GM21526 (cell line): ENCODE results near the gene RTN4RL2.

Source experiments
- ATAC-seq: cut with Tn5 transposase; IDR thresholded peaks from one replicate; pipeline ENCODE4 v1.9.1; 2021; ENCODE audit warnings: moderate library complexity; ENCODE audit not compliant: unreplicated experiment, low FRiP score

Gene RTN4RL2

DNA sequence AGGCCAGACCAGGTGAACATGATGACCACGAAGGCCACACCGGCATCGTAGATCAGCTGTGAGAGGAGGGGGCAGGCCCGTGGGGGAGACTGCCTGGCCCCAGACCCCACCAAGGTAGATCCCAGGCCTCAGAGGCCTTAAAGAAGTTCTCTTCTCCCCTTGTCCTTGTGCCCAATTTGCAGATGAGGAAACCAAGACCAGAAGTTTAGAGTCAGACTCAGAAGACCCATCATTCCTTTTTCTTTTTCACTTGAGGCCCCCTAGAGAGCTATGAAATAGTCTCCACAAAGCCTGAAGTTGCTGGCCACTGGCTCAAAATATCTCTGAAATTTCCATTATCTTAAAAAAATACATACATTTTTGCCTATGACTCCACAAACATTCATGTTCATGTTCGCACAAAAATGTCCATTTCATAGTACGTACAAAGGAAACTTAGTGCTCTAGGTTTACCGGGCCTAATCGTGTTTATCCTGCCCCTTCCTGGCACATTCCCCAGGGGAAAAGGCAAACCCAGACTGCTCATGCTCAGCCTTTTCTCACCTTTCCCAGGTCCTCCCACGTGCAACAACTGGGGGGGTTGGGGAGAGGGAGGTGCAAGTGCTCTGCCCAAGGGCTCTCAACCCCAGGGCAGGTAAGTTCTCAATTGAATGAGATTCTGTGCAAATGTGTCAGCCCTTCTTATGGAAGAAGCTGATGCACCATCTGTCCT lies 35.9 kb downstream of the RTN4RL2 start:
- no peak for ATAC-seq

GRCh38 chr11:57497303-57498247 lies 37.2 kb downstream of the RTN4RL2 start:
- ATAC-seq = no peak

GRCh38 chr11:57498540-57498939 lies 38.2 kb downstream of the RTN4RL2 start:
- ATAC-seq = no peak

DNA sequence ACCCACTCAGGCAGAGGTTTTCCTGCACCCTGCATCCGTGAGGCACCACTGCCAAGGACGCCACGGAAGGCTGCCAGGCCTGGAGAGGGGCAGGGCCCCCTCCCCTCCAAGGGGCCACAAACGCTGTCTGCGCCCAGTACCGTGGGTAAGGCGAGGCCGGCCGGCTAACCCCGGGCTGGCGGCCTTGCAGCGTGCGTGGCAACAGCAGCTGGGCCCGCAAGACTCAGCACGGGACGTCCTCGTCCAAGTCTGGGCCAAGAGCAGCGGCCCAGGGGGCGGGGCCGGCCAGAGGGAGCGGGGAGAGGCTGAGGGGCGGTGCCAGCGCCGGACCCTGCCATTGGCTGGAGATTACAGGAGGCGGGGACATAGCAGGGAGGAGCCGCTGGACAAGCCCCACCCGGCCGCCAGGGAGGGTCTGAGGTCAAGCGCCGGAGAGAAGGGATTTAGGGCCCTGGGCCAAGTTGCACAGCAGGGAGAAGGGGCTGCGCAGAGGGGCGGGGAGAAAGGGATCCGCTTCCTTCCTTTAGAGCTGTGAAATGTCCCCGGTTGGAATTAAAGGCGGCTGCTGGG lies 39.2 kb downstream of the RTN4RL2 start:
- ATAC-seq = no peak

GRCh38 chr11:57499983-57500461 lies 39.7 kb downstream of the RTN4RL2 start:
- ATAC-seq = no peak

GRCh38 chr11:57500515-57500914 lies 40.2 kb downstream of the RTN4RL2 start:
- no peak for ATAC-seq

DNA sequence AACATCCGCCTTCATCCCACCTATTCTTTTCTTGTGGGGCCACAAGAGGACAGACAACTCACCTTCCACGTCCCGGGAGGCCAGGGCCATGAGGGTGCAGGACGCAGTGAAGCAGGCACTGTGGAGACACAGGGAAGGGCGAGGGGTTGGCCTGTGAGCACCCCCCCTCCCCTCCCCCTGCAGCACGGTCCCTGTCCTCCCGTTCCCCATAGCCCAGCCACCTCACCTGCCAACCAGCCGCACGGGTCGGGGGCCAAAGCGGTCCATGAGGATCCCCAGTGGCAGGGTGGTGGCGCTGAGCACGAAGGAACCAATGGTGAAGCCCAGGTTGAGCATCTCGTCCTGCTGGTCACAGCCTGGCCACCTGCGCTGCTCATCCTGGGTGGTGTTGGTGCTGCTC lies 40.6 kb downstream of the RTN4RL2 start:
- no peak for ATAC-seq

GRCh38 chr11:57501953-57502352 lies 41.6 kb downstream of the RTN4RL2 start:
- ATAC-seq = no peak

- ATAC-seq = no peak
These were observed 42.0 kb downstream of the RTN4RL2 start for GRCh38 chr11:57502376-57502775.

DNA sequence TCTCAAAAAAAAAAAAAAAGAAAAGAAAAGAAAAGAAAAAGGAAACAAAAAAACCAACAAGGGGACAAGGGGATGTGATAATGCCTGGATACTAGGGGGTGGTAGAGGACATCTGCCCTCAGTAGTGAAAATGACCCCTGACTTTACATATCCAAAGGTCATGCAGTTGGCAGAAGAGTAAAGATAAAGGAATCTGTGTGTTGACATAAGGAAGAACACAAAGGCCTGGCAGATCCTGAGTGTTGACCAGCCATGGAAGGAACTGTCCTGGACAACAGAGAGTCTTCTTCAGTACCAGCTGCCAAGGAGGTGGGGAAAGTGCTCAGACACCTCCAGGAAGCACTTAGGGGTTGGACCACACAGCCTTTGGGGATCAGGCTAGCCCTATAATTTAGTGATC lies 42.5 kb downstream of the RTN4RL2 start:
- no peak for ATAC-seq

DNA sequence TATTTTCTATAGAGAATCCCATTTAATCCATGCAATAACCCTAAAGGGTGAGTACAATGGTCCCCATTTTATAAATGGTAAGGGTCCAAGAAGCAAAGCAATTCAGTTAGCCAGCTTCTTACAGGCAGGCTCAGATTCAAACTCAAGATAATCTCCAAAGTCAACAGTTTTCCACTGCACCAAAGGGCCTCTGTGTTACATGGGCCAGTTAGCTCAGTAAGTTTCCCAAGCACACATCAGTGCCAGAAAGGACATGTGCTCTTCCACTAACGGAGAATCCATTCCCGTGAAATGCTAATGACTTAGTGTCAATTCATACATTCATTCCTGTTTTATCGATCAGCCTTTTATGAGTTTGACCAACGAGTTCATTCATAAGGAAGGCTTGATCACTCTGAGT lies 44.2 kb downstream of the RTN4RL2 start:
- ATAC-seq = no peak

DNA sequence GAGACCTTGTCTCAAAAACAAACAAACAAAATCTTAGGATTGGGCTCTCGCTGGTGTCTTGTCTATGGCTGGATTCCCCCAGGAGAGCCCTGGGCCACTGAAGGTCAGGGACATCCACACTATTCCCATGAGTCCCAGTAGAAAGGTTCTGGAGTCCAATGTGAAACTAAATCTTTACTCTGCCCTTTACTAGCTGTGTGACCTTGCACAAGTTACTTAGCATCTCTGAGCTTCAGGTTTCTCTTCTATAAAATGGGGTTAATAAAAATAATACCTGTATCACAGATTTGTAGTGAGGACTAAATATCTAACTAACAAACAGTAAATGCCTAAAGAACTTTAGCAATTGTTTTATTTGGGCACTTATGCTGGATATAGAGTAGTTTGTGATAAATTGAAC lies 46.2 kb downstream of the RTN4RL2 start:
- no peak for ATAC-seq

DNA sequence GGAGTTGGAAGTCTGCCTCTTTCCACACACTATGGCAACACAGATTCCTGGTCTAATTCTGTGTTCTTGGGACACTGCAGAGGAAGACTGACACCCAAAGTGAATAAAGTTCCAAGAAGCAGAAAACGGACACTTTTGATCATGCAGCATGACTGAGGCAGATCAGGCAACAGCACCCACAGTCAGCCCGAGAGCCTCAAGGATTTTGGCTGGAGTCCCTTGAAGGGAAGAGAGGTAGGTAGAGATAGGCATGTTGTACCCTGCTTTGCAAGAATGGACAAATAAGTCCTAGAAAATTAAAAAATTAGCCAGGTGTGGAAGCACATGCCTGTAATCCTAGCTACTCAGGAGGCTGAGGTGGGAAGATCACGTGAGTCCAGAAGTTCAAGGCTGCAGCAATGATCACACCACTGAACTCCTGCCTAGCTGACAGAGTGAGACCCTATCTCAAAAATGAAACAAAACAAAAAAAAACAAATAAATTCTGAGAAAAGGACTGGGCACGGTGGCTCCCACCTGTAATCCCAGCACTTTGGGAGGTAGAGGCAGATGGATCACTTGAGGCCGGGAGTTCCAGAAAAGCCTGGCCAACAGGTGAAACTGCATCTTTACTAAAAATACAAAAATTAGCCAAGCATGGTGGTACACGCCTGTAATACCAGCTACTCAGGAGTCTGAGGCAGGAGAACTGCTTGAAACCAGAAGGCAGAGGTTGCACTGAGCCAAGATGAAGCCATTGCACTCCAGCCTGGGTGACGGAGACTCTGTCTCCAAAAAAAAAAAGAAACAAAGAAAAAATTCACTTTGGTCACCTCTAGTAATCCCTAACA lies 48.2 kb downstream of the RTN4RL2 start:
- ATAC-seq = no peak

GRCh38 chr11:57511741-57512430 lies 51.6 kb downstream of the RTN4RL2 start:
- ATAC-seq = no peak

DNA sequence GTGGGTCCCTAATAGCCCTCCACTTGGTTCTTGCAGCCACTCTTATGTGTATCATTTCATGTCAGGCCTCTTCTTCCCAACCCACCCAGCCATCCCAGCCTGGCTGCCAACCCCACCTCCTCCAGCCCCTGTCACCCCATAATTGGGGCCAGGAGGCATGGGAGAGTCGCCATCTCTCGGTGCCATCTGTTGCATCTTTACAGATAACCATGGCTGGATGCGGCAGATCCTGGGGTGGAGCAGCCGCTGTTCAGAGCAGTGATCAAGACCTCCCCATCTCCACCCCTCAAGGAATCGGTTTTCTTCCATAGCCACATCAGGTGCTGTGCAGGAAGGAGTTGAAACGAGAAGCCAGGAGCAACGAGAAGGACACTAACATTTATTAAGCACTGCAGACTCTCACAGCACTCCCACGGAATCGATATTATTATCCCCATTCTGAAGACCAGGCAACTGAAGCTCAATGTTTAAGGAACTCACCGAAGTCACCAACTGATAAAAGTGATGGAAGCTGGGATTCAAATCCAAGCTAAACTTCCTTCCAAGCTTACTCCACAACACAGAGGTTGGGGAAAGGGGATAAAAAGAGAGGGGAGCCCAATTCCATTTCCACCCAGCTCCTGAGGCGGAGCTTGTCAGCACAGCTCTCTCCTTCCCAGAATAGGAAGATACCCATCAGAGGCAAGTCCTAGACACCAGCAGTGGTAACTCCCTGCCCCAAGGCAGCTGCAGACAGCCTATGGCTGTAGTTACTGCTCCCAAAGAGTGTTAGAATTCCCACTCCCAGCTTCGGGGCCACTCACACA lies 52.5 kb downstream of the RTN4RL2 start:
- ATAC-seq = no peak

DNA sequence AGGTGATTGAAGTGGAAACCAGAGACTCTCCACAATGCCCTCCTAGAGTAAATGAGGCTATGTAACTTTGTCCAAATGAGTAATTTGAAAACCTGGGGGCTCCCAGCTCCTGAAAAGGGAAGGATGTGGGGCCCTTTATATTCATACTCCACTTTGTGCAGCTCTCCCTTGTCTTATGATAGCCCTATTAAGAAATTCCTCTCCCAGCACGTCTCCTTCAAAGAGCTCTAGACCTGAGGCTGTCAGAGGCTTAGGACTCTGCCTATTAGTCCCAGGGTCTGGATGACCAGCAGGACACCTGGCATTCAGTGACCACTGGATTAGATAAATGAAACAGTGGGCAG lies 53.1 kb downstream of the RTN4RL2 start:
- no peak for ATAC-seq

GRCh38 chr11:57513911-57514537 lies 53.7 kb downstream of the RTN4RL2 start:
- peak; percentile 33 for ATAC-seq

DNA sequence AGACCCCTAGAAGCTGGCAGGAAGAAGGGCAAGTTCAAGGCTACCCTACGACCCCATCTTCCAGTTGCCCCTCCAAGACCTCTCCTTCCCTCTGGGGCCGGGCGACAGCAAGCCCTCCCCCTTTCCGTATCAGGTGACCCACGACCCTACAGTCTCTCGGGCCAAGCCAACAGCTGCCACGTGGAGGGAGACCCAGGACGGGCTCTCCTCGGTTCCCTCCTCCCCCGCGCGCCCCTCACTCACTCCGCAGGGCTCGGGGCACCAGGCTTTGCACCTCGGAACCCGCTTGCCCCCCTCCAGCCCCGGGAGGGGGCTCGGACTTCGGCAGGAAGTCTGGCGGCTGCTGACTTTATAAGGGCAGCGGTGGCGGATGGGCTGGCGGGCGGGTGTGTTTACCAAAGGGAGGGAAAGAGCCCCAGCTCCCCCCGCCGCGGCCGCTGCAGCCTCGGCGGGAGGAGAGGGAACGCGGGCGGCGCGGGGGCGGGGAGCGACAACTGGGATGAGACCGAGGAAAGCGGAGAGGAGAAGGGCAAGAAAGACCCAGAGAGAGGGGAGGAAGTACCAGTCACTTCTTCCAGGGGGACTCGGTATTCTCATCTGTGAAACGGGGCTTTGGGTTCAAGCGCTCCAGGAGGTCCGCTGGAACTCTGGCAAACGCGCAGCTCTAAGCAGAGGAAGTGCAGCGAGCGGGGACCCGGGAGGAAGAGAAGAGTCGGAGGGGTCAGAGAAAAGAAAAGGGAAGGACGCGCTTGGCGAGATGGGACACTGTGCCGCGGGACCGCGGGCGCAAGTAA lies 54.4 kb downstream of the RTN4RL2 start:
- peak; percentile 42 for ATAC-seq
